AG08396 (cell line): ENCODE results near the gene KCNAB3.

ENCODE experiments used
- DNase-seq: peaks from one replicate; pipeline ENCODE4 v3.0.0; 2012; ENCODE audit warnings: low spot score, mixed read lengths

Gene KCNAB3

DNA sequence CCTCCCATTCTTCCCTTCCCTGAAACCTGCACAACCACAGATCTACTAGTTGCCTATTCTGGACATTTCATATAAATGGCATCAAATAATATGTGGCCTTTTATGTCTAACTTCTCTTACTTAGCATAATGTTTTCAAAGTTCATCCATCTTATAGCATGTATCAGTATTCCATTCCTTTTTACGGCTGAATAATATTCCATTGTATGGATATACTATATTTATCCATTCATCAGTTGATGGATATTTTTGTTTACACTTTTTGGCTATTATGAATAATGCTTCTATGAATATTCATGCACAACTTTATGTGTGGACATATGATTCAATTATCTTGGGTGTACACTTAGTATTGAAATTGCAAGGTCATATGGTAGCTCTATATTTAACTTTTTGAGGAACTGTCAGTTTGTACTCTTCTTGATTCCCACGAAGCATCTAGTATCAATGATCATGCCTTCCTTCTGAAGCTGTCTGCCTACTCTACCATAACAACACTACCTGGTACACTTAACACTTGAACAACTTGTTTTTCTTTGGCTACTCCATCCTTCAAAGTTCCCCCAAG lies 53.8 kb downstream of the KCNAB3 start:
- no peak for DNase-seq

DNA sequence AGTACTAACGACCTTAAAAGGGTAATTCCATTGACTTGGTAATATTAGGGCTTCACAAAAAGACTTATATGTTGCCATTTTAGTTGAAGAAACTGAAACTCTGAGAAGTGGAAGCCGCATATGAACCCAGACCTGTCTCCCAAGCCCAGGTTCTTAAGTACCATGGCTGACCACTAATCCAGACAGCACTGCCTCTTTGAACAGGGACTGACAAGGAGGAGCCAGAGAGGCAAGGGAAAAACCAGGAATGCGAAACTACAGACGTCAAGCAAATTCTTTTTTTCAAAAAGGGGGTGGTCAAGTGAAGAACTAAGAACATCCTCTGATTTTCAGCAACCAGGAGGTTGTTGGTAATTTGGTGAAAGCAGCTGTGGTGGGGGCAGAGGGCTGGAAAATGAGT lies 56.6 kb downstream of the KCNAB3 start:
- DNase-seq: no peak
